ENCODE data around the gene RPL19.
"Not testable (repeated sequence)": the region's sequence is repeated elsewhere in the genome, so short reads cannot be mapped to it uniquely, and the experiment has no call there.

Gene RPL19

DNA sequence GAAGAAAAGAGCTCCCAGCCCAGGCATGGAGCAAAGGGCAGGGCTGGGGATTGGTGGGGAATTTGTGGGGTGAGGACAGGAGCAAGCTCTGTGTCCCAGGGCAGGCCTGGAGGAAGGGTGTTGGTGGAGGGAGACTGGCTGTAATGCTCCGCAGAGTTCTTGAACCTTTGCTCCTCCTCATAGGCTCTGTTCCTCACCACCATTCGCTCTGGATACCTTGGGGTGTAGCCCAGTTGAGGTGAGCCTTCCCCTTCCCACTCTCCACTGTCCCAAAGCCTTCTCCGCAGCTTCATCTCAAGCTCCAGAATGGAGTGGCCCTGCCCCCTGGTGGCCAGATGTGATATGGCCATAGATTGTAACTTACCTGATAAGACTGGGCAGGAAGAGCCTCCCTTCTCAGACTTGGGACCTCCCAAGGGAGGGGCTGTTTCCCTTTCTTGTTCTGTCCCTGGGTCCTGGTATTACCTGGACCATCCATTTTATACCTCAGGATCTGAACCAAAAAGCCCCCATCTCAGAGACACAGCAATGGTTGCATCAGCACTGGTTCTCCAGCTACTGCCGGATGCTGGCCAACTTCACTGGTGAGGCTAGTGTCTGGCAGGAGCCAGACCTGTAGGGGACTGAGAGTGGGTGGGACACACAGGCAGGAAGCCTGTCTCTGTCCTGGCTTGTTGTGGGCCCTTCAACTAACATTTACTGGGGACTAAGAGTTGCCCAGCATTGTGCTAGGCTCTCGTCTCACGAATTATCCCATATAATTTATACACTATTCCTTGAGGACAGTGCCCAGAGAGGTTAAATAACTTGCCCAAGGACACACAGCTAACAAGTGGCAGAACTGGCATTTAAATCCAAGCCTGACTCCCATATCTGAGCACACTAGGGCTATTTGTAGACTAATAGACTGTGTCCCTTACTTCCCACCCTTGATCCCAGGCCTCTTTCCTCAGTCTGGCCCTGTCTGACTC, 44.8 kb downstream of the RPL19 start:
- no peak overlapping the region for H3K27ac ChIP-seq (ENCODE audit: low read depth, low read length)
- no peaks in the 10 kb centered on the region for H3K36me3 ChIP-seq (ENCODE audit: insufficient read depth, low read length)
- no peaks in the 10 kb centered on the region for H3K27me3 ChIP-seq (ENCODE audit: insufficient read depth, low read length)
- no peak overlapping the region for H3K4me3 ChIP-seq (ENCODE audit: low read depth, low read length)
- H3K4me1 ChIP-seq (ENCODE audit: control insufficient read depth, insufficient read depth, low read length, unreplicated experiment), result peaks cover 13% of the 10 kb centered on the region
- H2AFZ ChIP-seq (ENCODE audit: low read length, unreplicated experiment), result no peak overlapping the region
- H3K79me2 ChIP-seq (ENCODE audit: control insufficient read depth, insufficient read depth, low read length, unreplicated experiment), result no peaks in the 10 kb centered on the region

GRCh38 chr17:39246274-39246673, 46.2 kb downstream of the RPL19 start:
- Histone ChIP-seq H3K27me3 (ENCODE audit: insufficient read depth, low read length) (no peaks in the 10 kb centered on the region), H3K79me2 (ENCODE audit: control insufficient read depth, insufficient read depth, low read length, unreplicated experiment) (no peaks in the 10 kb centered on the region), H3K4me3 (ENCODE audit: low read depth, low read length) (no peak overlapping the region), H3K36me3 (ENCODE audit: insufficient read depth, low read length) (no peaks in the 10 kb centered on the region), H2AFZ (ENCODE audit: low read length, unreplicated experiment) (no peak overlapping the region), H3K4me1 (ENCODE audit: control insufficient read depth, insufficient read depth, low read length, unreplicated experiment) (peaks cover 13% of the 10 kb centered on the region), H3K27ac (ENCODE audit: low read depth, low read length) (no peak overlapping the region)

DNA sequence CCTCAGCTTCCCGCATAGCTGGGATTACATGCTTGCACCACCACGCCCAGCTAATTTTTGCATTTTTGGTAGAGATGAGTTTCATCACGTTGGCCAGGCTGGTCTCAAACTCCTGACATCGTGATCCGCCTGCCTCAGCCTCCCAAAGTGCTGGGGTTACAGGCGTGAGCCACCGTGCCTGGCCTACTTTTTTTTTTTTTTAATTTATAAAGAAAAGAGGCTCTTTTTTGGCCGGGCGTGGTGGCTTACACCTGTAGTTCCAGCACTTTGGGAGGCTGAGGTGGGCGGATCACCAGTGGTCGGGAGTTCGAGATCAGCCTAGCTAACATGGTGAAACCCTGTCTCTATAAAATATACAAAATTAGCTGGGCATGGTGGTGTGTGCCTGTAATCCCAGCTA, 50.0 kb downstream of the RPL19 start:
- not testable (repeated sequence) for H3K4me3 ChIP-seq (ENCODE audit: low read depth, low read length); H3K27me3 ChIP-seq (ENCODE audit: insufficient read depth, low read length); H3K27ac ChIP-seq (ENCODE audit: low read depth, low read length); H3K4me1 ChIP-seq (ENCODE audit: control insufficient read depth, insufficient read depth, low read length, unreplicated experiment); H3K79me2 ChIP-seq (ENCODE audit: control insufficient read depth, insufficient read depth, low read length, unreplicated experiment); H3K36me3 ChIP-seq (ENCODE audit: insufficient read depth, low read length); H2AFZ ChIP-seq (ENCODE audit: low read length, unreplicated experiment)

DNA sequence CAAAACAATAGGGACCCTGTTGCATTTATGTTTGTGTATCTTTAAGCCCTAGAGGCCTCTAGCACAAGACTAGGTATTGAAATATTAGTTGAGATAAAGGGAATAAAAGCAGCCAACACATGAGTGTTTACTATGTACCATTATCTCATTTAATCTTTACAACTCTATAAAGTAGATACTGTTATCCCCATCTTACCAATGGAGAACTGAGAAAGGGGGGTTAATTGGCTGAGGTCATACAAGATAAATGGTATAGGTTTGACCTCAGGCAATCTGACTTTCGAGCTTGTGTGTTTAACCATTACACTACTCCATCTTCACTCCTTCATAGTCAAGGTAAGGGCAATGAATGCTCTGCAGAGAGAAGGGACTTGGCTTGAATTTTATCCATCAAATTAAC, 51.9 kb downstream of the RPL19 start:
- Histone ChIP-seq H3K27ac (ENCODE audit: low read depth, low read length) (no peak overlapping the region), H3K4me3 (ENCODE audit: low read depth, low read length) (no peak overlapping the region), H2AFZ (ENCODE audit: low read length, unreplicated experiment) (no peak overlapping the region), H3K79me2 (ENCODE audit: control insufficient read depth, insufficient read depth, low read length, unreplicated experiment) (no peaks in the 10 kb centered on the region), H3K4me1 (ENCODE audit: control insufficient read depth, insufficient read depth, low read length, unreplicated experiment) (no peaks in the 10 kb centered on the region), H3K27me3 (ENCODE audit: insufficient read depth, low read length) (no peaks in the 10 kb centered on the region), H3K36me3 (ENCODE audit: insufficient read depth, low read length) (no peaks in the 10 kb centered on the region)

DNA sequence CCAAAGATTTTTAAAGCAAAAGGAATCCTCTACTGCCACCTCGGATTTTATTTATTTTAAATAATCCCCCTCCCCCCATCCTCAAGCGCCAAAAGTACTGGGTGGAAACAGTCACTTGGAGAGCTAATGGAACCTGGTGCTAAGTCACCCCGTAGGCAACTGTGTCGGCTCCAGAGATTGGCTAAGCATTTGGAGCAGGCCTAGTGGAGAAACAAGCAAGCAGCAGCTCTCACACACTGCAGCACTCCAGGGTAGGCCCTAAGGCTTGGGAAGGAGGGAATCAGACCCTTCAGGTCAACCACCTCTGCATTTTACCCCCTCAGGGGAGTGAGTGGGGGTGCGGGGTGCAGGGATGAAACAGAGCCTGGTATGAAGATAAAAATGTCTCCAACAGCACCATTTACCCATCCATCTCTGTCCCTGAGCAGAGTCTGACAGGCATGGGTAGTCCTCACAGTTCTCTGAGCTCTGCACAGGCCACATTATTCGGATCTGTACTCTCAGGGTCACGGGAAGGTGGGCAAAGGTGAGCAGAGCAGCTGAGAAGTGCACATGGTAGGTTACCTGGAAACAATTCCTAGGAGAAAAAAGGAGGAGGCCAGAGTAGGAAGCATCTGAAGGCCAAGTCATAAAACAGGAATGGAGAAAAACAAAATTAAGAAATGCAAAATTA, 52.8 kb downstream of the RPL19 start:
- Histone ChIP-seq H2AFZ (ENCODE audit: low read length, unreplicated experiment) (no peak overlapping the region), H3K27ac (ENCODE audit: low read depth, low read length) (no peak overlapping the region), H3K79me2 (ENCODE audit: control insufficient read depth, insufficient read depth, low read length, unreplicated experiment) (no peaks in the 10 kb centered on the region), H3K36me3 (ENCODE audit: insufficient read depth, low read length) (no peaks in the 10 kb centered on the region), H3K4me1 (ENCODE audit: control insufficient read depth, insufficient read depth, low read length, unreplicated experiment) (no peaks in the 10 kb centered on the region), H3K27me3 (ENCODE audit: insufficient read depth, low read length) (no peaks in the 10 kb centered on the region), H3K4me3 (ENCODE audit: low read depth, low read length) (no peak overlapping the region)
